Measurements from ENCODE around the gene BEND6. TPM values are rescaled to one million over a fixed set of nuclear protein-coding genes. Genes with fewer than 3 reads are reported as not detected.
"Not testable (repeated sequence)": the region's sequence is repeated elsewhere in the genome, so short reads cannot be mapped to it uniquely, and the experiment has no call there.

The BEND6 gene
- total RNA-seq, 2 donors from 2014 or later = 0.26 TPM; not detected in 1

- H3K4me1 ChIP-seq = no peaks in the 10 kb centered on the region
- H3K4me3 ChIP-seq = no peak overlapping the region
- no peaks in the 10 kb centered on the region for H3K9me3 ChIP-seq
- DNase-seq = no peak
- H3K27me3 ChIP-seq = no peaks in the 10 kb centered on the region
- TF ChIP-seq, protein P1, sequence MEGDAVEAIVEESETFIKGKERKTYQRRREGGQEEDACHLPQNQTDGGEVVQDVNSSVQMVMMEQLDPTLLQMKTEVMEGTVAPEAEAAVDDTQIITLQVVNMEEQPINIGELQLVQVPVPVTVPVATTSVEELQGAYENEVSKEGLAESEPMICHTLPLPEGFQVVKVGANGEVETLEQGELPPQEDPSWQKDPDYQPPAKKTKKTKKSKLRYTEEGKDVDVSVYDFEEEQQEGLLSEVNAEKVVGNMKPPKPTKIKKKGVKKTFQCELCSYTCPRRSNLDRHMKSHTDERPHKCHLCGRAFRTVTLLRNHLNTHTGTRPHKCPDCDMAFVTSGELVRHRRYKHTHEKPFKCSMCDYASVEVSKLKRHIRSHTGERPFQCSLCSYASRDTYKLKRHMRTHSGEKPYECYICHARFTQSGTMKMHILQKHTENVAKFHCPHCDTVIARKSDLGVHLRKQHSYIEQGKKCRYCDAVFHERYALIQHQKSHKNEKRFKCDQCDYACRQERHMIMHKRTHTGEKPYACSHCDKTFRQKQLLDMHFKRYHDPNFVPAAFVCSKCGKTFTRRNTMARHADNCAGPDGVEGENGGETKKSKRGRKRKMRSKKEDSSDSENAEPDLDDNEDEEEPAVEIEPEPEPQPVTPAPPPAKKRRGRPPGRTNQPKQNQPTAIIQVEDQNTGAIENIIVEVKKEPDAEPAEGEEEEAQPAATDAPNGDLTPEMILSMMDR (IDR thresholded peaks at IDR 0.05) = no peak
- no peak for TF ChIP-seq POLR2A (IDR thresholded peaks at IDR 0.05)
- no peaks in the 10 kb centered on the region for H3K36me3 ChIP-seq (replicated peaks in 1 of 2; ENCODE audit: insufficient read depth in 1 of 2, low read depth in 2 of 2)
- no peak overlapping the region for H3K27ac ChIP-seq
- ATAC-seq = no peak
- 10 to 11% methylated on average over 3 of the region's 3 CpGs for WGBS, 2 donors
- intact Hi-C loops (cut with DNase I) = no loop called here
Measured at GRCh38 chr6:57035549-57035948, 80.6 kb downstream of the BEND6 start.

- ATAC-seq = no peak
- H3K36me3 ChIP-seq (replicated peaks in 1 of 2; ENCODE audit: insufficient read depth in 1 of 2, low read depth in 2 of 2) = no peaks in the 10 kb centered on the region
- intact Hi-C loops (cut with DNase I) = no loop called here
- no peaks in the 10 kb centered on the region for H3K4me1 ChIP-seq
- H3K27me3 ChIP-seq = no peaks in the 10 kb centered on the region
- H3K4me3 ChIP-seq = no peak overlapping the region
- no peaks in the 10 kb centered on the region for H3K9me3 ChIP-seq
- 78 to 93% methylated on average over 2 of the region's 2 CpGs for WGBS, 2 donors
- TF ChIP-seq, protein P1 (IDR thresholded peaks at IDR 0.05) = no peak
- TF ChIP-seq POLR2A (IDR thresholded peaks at IDR 0.05) = no peak
- no peak overlapping the region for H3K27ac ChIP-seq
- no peak for DNase-seq
Measured at GRCh38 chr6:57038906-57039305, 84.0 kb downstream of the BEND6 start.

GRCh38 chr6:57040011-57040410, 85.1 kb downstream of the BEND6 start:
- TF ChIP-seq, protein P1 (IDR thresholded peaks at IDR 0.05) = no peak
- no peak for TF ChIP-seq POLR2A (IDR thresholded peaks at IDR 0.05)
- intact Hi-C loops (cut with DNase I) = no loop called here
- H3K4me3 ChIP-seq = no peak overlapping the region
- DNase-seq (no peak), ATAC-seq (no peak)
- no peaks in the 10 kb centered on the region for H3K9me3 ChIP-seq
- H3K27ac ChIP-seq = no peak overlapping the region
- no peaks in the 10 kb centered on the region for H3K36me3 ChIP-seq (replicated peaks in 1 of 2; ENCODE audit: insufficient read depth in 1 of 2, low read depth in 2 of 2)
- 63 to 72% methylated on average over 5 of the region's 5 CpGs for WGBS, 2 donors
- no peaks in the 10 kb centered on the region for H3K4me1 ChIP-seq
- H3K27me3 ChIP-seq = no peaks in the 10 kb centered on the region

DNA sequence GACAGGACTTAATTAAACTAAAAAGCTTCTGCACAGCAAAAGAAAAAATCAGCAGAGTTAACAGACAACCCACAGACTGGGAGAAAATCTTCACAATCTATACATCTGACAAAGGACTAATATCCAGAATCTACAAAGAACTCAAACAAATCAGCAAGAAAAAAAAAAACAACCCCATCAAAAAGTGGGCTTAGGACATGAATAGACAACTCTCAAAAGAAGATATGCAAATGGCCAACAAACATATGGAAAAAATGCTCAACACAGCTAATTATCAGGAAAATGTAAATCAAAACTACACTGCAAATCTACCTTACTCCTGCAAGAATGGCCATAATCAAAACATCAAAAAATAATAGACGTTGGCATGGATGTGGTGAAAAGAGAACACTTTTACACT, 89.2 kb downstream of the BEND6 start:
- DNase-seq; ATAC-seq; H3K4me1 ChIP-seq; H3K4me3 ChIP-seq; H3K9me3 ChIP-seq; H3K36me3 ChIP-seq (replicated peaks in 1 of 2; ENCODE audit: insufficient read depth in 1 of 2, low read depth in 2 of 2); intact Hi-C loops (cut with DNase I); H3K27ac ChIP-seq; H3K27me3 ChIP-seq: not testable (repeated sequence)
- WGBS, 2 donors = 79 to 81% methylated on average over 1 of the region's 1 CpG

DNA sequence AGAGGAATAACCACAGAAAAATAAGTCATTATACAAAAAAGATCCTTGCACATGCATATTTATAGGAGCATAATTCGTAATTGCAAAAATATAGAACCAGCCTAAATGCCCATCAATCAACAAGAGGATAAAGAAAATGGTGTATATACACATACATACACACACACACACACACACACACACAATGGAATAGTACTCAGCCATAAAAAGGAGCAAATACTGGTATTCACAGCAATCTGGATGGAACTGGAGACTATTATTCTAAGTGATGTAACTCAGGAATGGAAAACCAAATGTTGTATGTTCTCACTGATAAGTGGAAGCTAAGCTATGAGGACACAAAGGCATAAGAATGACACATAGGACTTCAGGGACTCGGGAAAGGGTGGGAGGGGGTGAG, 89.7 kb downstream of the BEND6 start:
- TF ChIP-seq, protein P1 (IDR thresholded peaks at IDR 0.05) = no peak
- no peak for TF ChIP-seq POLR2A (IDR thresholded peaks at IDR 0.05)
- no peak overlapping the region for H3K27ac ChIP-seq
- intact Hi-C loops (cut with DNase I) = no loop called here
- H3K9me3 ChIP-seq = no peaks in the 10 kb centered on the region
- no peaks in the 10 kb centered on the region for H3K27me3 ChIP-seq
- 79 to 83% methylated on average over 2 of the region's 2 CpGs for WGBS, 2 donors
- no peaks in the 10 kb centered on the region for H3K36me3 ChIP-seq (replicated peaks in 1 of 2; ENCODE audit: insufficient read depth in 1 of 2, low read depth in 2 of 2)
- ATAC-seq (no peak), DNase-seq (no peak)
- no peak overlapping the region for H3K4me3 ChIP-seq
- H3K4me1 ChIP-seq = peaks cover 10% of the 10 kb centered on the region

Data from body of pancreas (tissue), 4 donors.